K562 (cell line): Measurements from ENCODE around the gene OSM. TPM values are rescaled to one million over a fixed set of nuclear protein-coding genes. Genes with fewer than 3 reads are reported as not detected.

Experiments used
- ATAC-seq: fragments of 200-7000 bp; cut with Tn5 transposase; 3 replicates; pipeline ENCODE4 v1.9.1; 2020; ENCODE audit warnings: moderate library complexity
- BruUV-seq: library from RNA; stranded (reverse); fragments of 400-500 nt; replicated peaks from 2 replicates; lab custom pipeline; 2021; lab: Mats Ljungman, UMichigan
- CTCF ChIA-PET: fragments of 300-600 bp; formaldehyde crosslinking; extraction: SDS; loops from one replicate; lab custom pipeline; 2021; ENCODE audit warnings: low intra/inter-chr PET ratio; lab: Yijun Ruan, JAX
- POLR2A ChIA-PET: fragments of 300-600, 350-650 bp; sonication (Branson Sonifier 250); formaldehyde crosslinking; extraction: SDS; loops from one replicate; lab custom pipeline; 2021; ENCODE audit warnings: antibody characterized with exemption, inconsistent platforms; lab: Yijun Ruan, JAX
- DNase-seq, 4 experiments: peaks; one replicate each; pipeline versions ENCODE4 v3.0.0 to v3.0.0-alpha.2; 2011 to 2018; ENCODE audit warnings: low spot score in 3 of 4, mixed read lengths in 3 of 4; ENCODE audit errors: extremely low read depth in 1 of 4
- FAIRE-seq: peaks from 2 replicates; lab custom pipeline; 2011; peaks lifted over from hg19 to GRCh38; lab: Jason Lieb, UNC
- H2AFZ ChIP-seq: 2 replicates; pipeline ENCODE4 v1.6.0; 2011; ENCODE audit warnings: low read depth, low read length, control low read depth, inconsistent platforms
- H3K27ac ChIP-seq: fragments of 200-600 bp; 3 replicates; pipeline ENCODE4 v1.8.0; 2011; ENCODE audit warnings: low read depth, mild to moderate bottlenecking, control low read depth, inconsistent platforms, low read length, moderate library complexity, mixed read lengths; ENCODE audit errors: extremely low read depth
- H3K27me3 ChIP-seq, 2 experiments: fragments of 300-600 bp in 1 of 2; 2 replicates in 1 of 2; 3 replicates in 1 of 2; pipeline versions ENCODE4 v1.6.0 to v1.8.0; 2011; ENCODE audit warnings: inconsistent platforms in 2 of 2, low read length in 2 of 2, mild to moderate bottlenecking in 1 of 2, mixed read lengths in 1 of 2, moderate library complexity in 1 of 2; ENCODE audit not compliant: control insufficient read depth in 2 of 2, insufficient read depth in 2 of 2
- H3K36me3 ChIP-seq: fragments of 300-600 bp; 3 replicates; pipeline ENCODE4 v1.8.0; 2011; ENCODE audit warnings: mild to moderate bottlenecking, low read length, inconsistent platforms; ENCODE audit not compliant: control insufficient read depth, insufficient read depth
- H3K4me1 ChIP-seq, 2 experiments: fragments of 200-600 bp in 1 of 2; replicated peaks in 1 of 2; 2 replicates in 1 of 2; 3 replicates in 1 of 2; pipeline versions ENCODE4 v1.5.1 to v1.8.0; 2011; ENCODE audit warnings: inconsistent platforms in 2 of 2, low read length in 2 of 2, mild to moderate bottlenecking in 1 of 2, mixed read lengths in 1 of 2, moderate library complexity in 1 of 2; ENCODE audit not compliant: control insufficient read depth in 2 of 2, insufficient read depth in 2 of 2
- H3K4me2 ChIP-seq: 2 replicates; pipeline ENCODE4 v1.6.1; 2011; ENCODE audit warnings: low read length, control low read depth, inconsistent platforms, mixed read lengths; ENCODE audit not compliant: insufficient read depth
- H3K4me3 ChIP-seq: fragments of 200-600 bp; sonication (generic), shearing (Covaris generic); 2 replicates; pipeline ENCODE4 v1.5.1; 2016; ENCODE audit warnings: control low read depth, inconsistent platforms
- H3K79me2 ChIP-seq: fragments of 200-600 bp; 3 replicates; pipeline ENCODE4 v1.8.0; 2011; ENCODE audit warnings: low read length, inconsistent platforms; ENCODE audit not compliant: control insufficient read depth, insufficient read depth
- H3K9ac ChIP-seq, 2 experiments: 2 replicates each; pipeline versions ENCODE4 v1.6.0 to v1.6.1; 2011; ENCODE audit warnings: low read depth in 2 of 2, low read length in 2 of 2, control low read depth in 1 of 2, inconsistent platforms in 1 of 2, mild to moderate bottlenecking in 1 of 2, mixed read lengths in 1 of 2; ENCODE audit not compliant: insufficient read depth in 1 of 2
- H3K9me1 ChIP-seq: one replicate; pipeline ENCODE4 v1.6.0; 2011; ENCODE audit warnings: inconsistent platforms, mild to moderate bottlenecking, low read length, moderate library complexity; ENCODE audit not compliant: control insufficient read depth, insufficient read depth
- H3K9me3 ChIP-seq: replicated peaks from 2 replicates; pipeline ENCODE4 v1.5.1; 2011; ENCODE audit warnings: low read depth, low read length, inconsistent platforms; ENCODE audit not compliant: control insufficient read depth, insufficient read depth
- H4K20me1 ChIP-seq: replicated peaks from 2 replicates; pipeline ENCODE4 v1.6.1; 2011; ENCODE audit warnings: low read length, inconsistent platforms, mixed read lengths; ENCODE audit not compliant: control insufficient read depth, insufficient read depth
- ATF7 ChIP-seq: fragments of 450-650 bp; IDR thresholded peaks from 2 replicates; pipeline ENCODE4 v1.7.1; 2014; ENCODE audit warnings: mild to moderate bottlenecking, moderate library complexity
- BCOR ChIP-seq: fragments of 450-650 bp; IDR thresholded peaks from 2 replicates; pipeline ENCODE4 v1.6.1; 2016
- CEBPB ChIP-seq: fragments of 450-650 bp; IDR thresholded peaks from 2 replicates; pipeline ENCODE4 v1.6.1; 2016; ENCODE audit warnings: missing genetic modification characterization, missing compliant biosample characterization
- HMG20B ChIP-seq: fragments of 250-450 bp; sonication (Bioruptor Pico); IDR thresholded peaks from 2 replicates; pipeline ENCODE4 v1.5.0; 2021; ENCODE audit warnings: mild to moderate bottlenecking
- MAX ChIP-seq: sonication (generic); formaldehyde crosslinking; IDR thresholded peaks from 2 replicates; pipeline ENCODE4 v1.9.0; 2022; ENCODE audit warnings: mild to moderate bottlenecking, missing genetic modification reagents
- RBM25 ChIP-seq: fragments of 200-400 bp; formaldehyde crosslinking; IDR thresholded peaks from 2 replicates; pipeline ENCODE4 v1.6.1; 2018; ENCODE audit warnings: low read length, low read depth, moderate library complexity; ENCODE audit not compliant: severe bottlenecking
- ZNF282 ChIP-seq: sonication (generic); formaldehyde crosslinking; IDR thresholded peaks from 2 replicates; pipeline ENCODE4 v1.8.1; 2023; ENCODE audit warnings: missing genetic modification reagents
- WGBS: fragments of 100-300 bp; shearing (Covaris generic); methylation state at CpG from one replicate; pipeline ENCODE4 v1.1.6; 2016; ENCODE audit warnings: low coverage, mixed read lengths; ENCODE audit not compliant: insufficient coverage; ENCODE audit errors: missing lambda C conversion rate; 5-methylcytosine and 5-hydroxymethylcytosine counted together
- in situ Hi-C: fragments of 300-500 bp; cut with MboI; formaldehyde crosslinking; loops from 4 replicates; pipeline ENCODE4 v1.15.0; 2018; ENCODE audit warnings: inconsistent platforms, mixed read lengths
- intact Hi-C: fragments of 100-400 bp; cut with micrococcal nuclease; formaldehyde crosslinking; loops from 2 replicates; pipeline ENCODE4 v1.14.2; 2022
- polyA plus RNA-seq, 8 experiments: library from polyadenylated mRNA; depleted of rRNA in 4 of 8; stranded (reverse) in 5 of 8; unstranded in 3 of 8; fragments of >200 nt; fragmentation: Nextera tagmentation in 2 of 8; fragmentation: Illumina TruSeq in 1 of 8; extraction: Ambion mirVana in 2 of 8; extraction: Trizol in 1 of 8; gene quantifications; 2 replicates each; pipeline versions ENCODE4 v1.2.1 to v1.2.3, GENCODE V29; 2011 to 2014; ENCODE audit warnings: inconsistent platforms in 1 of 8, missing spikeins in 1 of 8
- total RNA-seq, 7 experiments: library from RNA; depleted of rRNA in 6 of 7; stranded (reverse); fragments of >200 nt in 6 of 7; fragmentation: Illumina TruSeq in 2 of 7; extraction: Trizol in 2 of 7; gene quantifications; 2 replicates each; pipeline versions ENCODE4 v1.2.1 to v1.2.3, GENCODE V29; 2011 to 2021; ENCODE audit warnings: low replicate concordance in 1 of 7

The OSM gene
- total and polyA plus RNA-seq, 9 of the 15 experiments (the other 6 are each of a cell fraction or from before 2014, with no cell fraction given) = 0.22 TPM; not detected in 8

- TF ChIP-seq CEBPB (tag) (peak; percentile 66), ATF7 (peak; percentile 95), HMG20B (CRISPR knock-in tag) (no peak), MAX (peak; percentile 7; the same call in 1 of the 2 replicates)
Observed at GRCh38 chr22:30265823-30266444, 717 bp downstream of the OSM start (continued).

- Histone ChIP-seq H3K4me2 (no peak overlapping the region), H3K4me3 (no peak overlapping the region), H3K27me3 (no peaks in the 10 kb centered on the region), H3K9me1 (no peaks in the 10 kb centered on the region), H3K9ac (no peak overlapping the region; a peak in 1 of 4 replicates), H3K36me3 (no peaks in the 10 kb centered on the region), H4K20me1 (no peaks in the 10 kb centered on the region), H3K27ac (no peak overlapping the region), H2AFZ (no peak overlapping the region), H3K79me2 (no peaks in the 10 kb centered on the region), H3K4me1 (peaks cover 2 to 46% of the 10 kb centered on the region in 2 experiments; a peak in 3 of 5 replicates), H3K9me3 (no peaks in the 10 kb centered on the region)
- no peak for DNase-seq
- in situ Hi-C loops = loop anchor here (5.0 kb wide), 1 partner anchor 127 kb away; no protein-coding TSS in a partner anchor
- WGBS = 63% methylated on average over 6 of the region's 9 CpGs
- peak; percentile 24 for TF ChIP-seq RBM25
- TF ChIP-seq ZNF282 = no peak
- 0 out of 2 replicates have a peak, but pooled peaks have one; percentile 12 for TF ChIP-seq BCOR
- no peak for ATAC-seq
- POLR2A ChIA-PET = interaction anchor here (0.6 kb wide), 2 partner anchors 74 to 222 kb away, joined by 3 read pairs; no protein-coding TSS in a partner anchor
- BruUV-seq = no TSS peak
- CTCF ChIA-PET = no interaction called here
- intact Hi-C loops = no loop called here
- FAIRE-seq = no peak
Observed at GRCh38 chr22:30265131-30265720, 1.4 kb downstream of the OSM start.
